ENCODE data around the gene ABCB10. TPM values are rescaled to one million over a fixed set of nuclear protein-coding genes. Genes with fewer than 3 reads are reported as not detected.

ABCB10 gene
- 11.3 and 14.9 TPM in 2 replicates for total RNA-seq
- polyA plus RNA-seq: 11.0 and 11.3 TPM in 2 replicates
- 9.3 and 10.0 TPM in 2 replicates for polyA plus RNA-seq (2012)
- 6.6 and 14.8 TPM in 2 replicates for polyA minus RNA-seq (ENCODE audit: low replicate concordance)

- H4K20me1 ChIP-seq (ENCODE audit: control insufficient read depth, extremely low read depth, insufficient read depth, low read length): no peaks in the 10 kb centered on the region
- H2AFZ ChIP-seq (ENCODE audit: low read length): peak within 1 kb of the TSS; percentile 98
- H3K27ac ChIP-seq (ENCODE audit: insufficient read depth, low read length): peak within 1 kb of the TSS; percentile 63
- no peaks in the 10 kb centered on the region for H3K4me1 ChIP-seq (ENCODE audit: control insufficient read depth, extremely low read depth, insufficient read depth, low read length)
- peak within 1 kb of the TSS; percentile 96 for H3K4me2 ChIP-seq (ENCODE audit: extremely low read depth, insufficient read depth, low read length)
- H3K36me3 ChIP-seq (ENCODE audit: control insufficient read depth, insufficient read depth, low read length): no peaks in the 10 kb centered on the region
- no peaks in the 10 kb centered on the region for H3K9me3 ChIP-seq (ENCODE audit: control insufficient read depth, insufficient read depth, low read depth, low read length)
- DNase-seq (ENCODE audit: low read depth in 2 of 2): peak; percentile 96 to 97
- H3K4me3 ChIP-seq (replicated peaks in 1 of 4; ENCODE audit: control extremely low read depth in 1 of 4, insufficient read depth in 1 of 4, low read depth in 3 of 4, low read length in 4 of 4): peak within 1 kb of the TSS; percentile 75 to 82 (median 79)
- peak within 1 kb of the TSS; percentile 67 for H3K9ac ChIP-seq (ENCODE audit: insufficient read depth, low read length)
- no peaks in the 10 kb centered on the region for H3K27me3 ChIP-seq (ENCODE audit: control insufficient read depth, insufficient read depth, low read length)
- peaks cover 26% of the 10 kb centered on the region for H3K79me2 ChIP-seq (ENCODE audit: control insufficient read depth, insufficient read depth, low read length)
- TF ChIP-seq CTCF (conservative IDR thresholded peaks at IDR 0.05 in 1 of 2, IDR thresholded peaks at IDR 0.05 in 1 of 2; ENCODE audit: low read depth in 1 of 2, low read length in 2 of 2) (peak; percentile 62 to 65), EZH2 (IDR thresholded peaks at IDR 0.05; ENCODE audit: low read length, missing control alignments) (no peak)
These were observed at the start of gene ABCB10 for GRCh38 chr1:229558460-229559335. Gene ABCB10, minus strand, starts transcription at chr1:229558707. Its CDS starts 55 bp downstream, at chr1:229558652.

- TF ChIP-seq EZH2 (IDR thresholded peaks at IDR 0.05; ENCODE audit: low read length, missing control alignments): no peak
- no peak for TF ChIP-seq CTCF (conservative IDR thresholded peaks at IDR 0.05 in 1 of 2, IDR thresholded peaks at IDR 0.05 in 1 of 2; ENCODE audit: low read depth in 1 of 2, low read length in 2 of 2)
- H3K9ac ChIP-seq (ENCODE audit: insufficient read depth, low read length): no peak overlapping the region
- peaks cover 12% of the 10 kb centered on the region for H3K36me3 ChIP-seq (ENCODE audit: control insufficient read depth, insufficient read depth, low read length)
These were observed 48.9 kb upstream of the ABCB10 start for GRCh38 chr1:229607370-229607769.

GRCh38 chr1:229603371-229604005 is 45.0 kb upstream of the ABCB10 start:
- Histone ChIP-seq H3K4me3 (replicated peaks in 1 of 4; ENCODE audit: control extremely low read depth in 1 of 4, insufficient read depth in 1 of 4, low read depth in 3 of 4, low read length in 4 of 4) (no peak overlapping the region), H3K36me3 (ENCODE audit: control insufficient read depth, insufficient read depth, low read length) (peaks cover 14% of the 10 kb centered on the region), H3K4me2 (ENCODE audit: extremely low read depth, insufficient read depth, low read length) (no peak overlapping the region), H3K9me3 (ENCODE audit: control insufficient read depth, insufficient read depth, low read depth, low read length) (no peaks in the 10 kb centered on the region), H3K4me1 (ENCODE audit: control insufficient read depth, extremely low read depth, insufficient read depth, low read length) (no peaks in the 10 kb centered on the region), H2AFZ (ENCODE audit: low read length) (no peak overlapping the region), H3K9ac (ENCODE audit: insufficient read depth, low read length) (no peak overlapping the region), H3K79me2 (ENCODE audit: control insufficient read depth, insufficient read depth, low read length) (peaks cover 3% of the 10 kb centered on the region), H4K20me1 (ENCODE audit: control insufficient read depth, extremely low read depth, insufficient read depth, low read length) (no peaks in the 10 kb centered on the region), H3K27me3 (ENCODE audit: control insufficient read depth, insufficient read depth, low read length) (no peaks in the 10 kb centered on the region), H3K27ac (ENCODE audit: insufficient read depth, low read length) (no peak overlapping the region)
- no peak for DNase-seq (ENCODE audit: low read depth in 2 of 2)
- TF ChIP-seq CTCF (conservative IDR thresholded peaks at IDR 0.05 in 1 of 2, IDR thresholded peaks at IDR 0.05 in 1 of 2; ENCODE audit: low read depth in 1 of 2, low read length in 2 of 2) (no peak), EZH2 (IDR thresholded peaks at IDR 0.05; ENCODE audit: low read length, missing control alignments) (no peak)

More at GRCh38 chr1:229607370-229607769, 48.9 kb upstream of the ABCB10 start:
- no peaks in the 10 kb centered on the region for H4K20me1 ChIP-seq (ENCODE audit: control insufficient read depth, extremely low read depth, insufficient read depth, low read length)
- no peak overlapping the region for H2AFZ ChIP-seq (ENCODE audit: low read length)
- H3K4me1 ChIP-seq (ENCODE audit: control insufficient read depth, extremely low read depth, insufficient read depth, low read length): no peaks in the 10 kb centered on the region
- no peak overlapping the region for H3K4me2 ChIP-seq (ENCODE audit: extremely low read depth, insufficient read depth, low read length)
- no peaks in the 10 kb centered on the region for H3K79me2 ChIP-seq (ENCODE audit: control insufficient read depth, insufficient read depth, low read length)
- H3K9me3 ChIP-seq (ENCODE audit: control insufficient read depth, insufficient read depth, low read depth, low read length): no peaks in the 10 kb centered on the region
- DNase-seq (ENCODE audit: low read depth in 2 of 2): no peak
- no peak overlapping the region for H3K4me3 ChIP-seq (replicated peaks in 1 of 4; ENCODE audit: control extremely low read depth in 1 of 4, insufficient read depth in 1 of 4, low read depth in 3 of 4, low read length in 4 of 4)
- no peak overlapping the region for H3K27ac ChIP-seq (ENCODE audit: insufficient read depth, low read length)
- no peaks in the 10 kb centered on the region for H3K27me3 ChIP-seq (ENCODE audit: control insufficient read depth, insufficient read depth, low read length)

Measured in fibroblast of lung (primary cell).